ENCODE data around the gene CC2D2A.

DNA sequence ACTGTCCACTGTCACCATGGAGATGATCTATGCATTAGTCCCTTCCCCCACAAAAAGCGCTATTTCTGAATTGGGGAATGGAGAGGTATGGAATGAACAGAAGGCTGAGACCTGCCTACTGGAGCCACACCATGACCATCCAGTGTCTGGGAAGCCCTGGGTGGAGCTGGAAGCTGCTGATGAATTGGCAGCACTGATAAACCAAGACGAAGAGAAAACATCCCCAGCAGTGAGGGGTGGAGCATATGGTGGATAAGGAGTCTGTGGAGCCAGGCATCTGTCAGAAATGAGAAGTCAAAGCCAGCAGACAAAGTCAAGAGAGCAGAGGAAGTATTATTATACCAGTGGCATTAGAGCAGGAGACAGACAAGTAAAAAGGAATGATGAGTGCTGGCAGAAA is 13.2 kb downstream of the CC2D2A start:
- TF ChIP-seq, protein P1, sequence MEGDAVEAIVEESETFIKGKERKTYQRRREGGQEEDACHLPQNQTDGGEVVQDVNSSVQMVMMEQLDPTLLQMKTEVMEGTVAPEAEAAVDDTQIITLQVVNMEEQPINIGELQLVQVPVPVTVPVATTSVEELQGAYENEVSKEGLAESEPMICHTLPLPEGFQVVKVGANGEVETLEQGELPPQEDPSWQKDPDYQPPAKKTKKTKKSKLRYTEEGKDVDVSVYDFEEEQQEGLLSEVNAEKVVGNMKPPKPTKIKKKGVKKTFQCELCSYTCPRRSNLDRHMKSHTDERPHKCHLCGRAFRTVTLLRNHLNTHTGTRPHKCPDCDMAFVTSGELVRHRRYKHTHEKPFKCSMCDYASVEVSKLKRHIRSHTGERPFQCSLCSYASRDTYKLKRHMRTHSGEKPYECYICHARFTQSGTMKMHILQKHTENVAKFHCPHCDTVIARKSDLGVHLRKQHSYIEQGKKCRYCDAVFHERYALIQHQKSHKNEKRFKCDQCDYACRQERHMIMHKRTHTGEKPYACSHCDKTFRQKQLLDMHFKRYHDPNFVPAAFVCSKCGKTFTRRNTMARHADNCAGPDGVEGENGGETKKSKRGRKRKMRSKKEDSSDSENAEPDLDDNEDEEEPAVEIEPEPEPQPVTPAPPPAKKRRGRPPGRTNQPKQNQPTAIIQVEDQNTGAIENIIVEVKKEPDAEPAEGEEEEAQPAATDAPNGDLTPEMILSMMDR (IDR thresholded peaks at IDR 0.05), result no peak
- TF ChIP-seq EP300 (IDR thresholded peaks at IDR 0.05; ENCODE audit: low read depth) (no peak), POLR2AphosphoS5 (IDR thresholded peaks at IDR 0.05) (no peak)

All from transverse colon (tissue), 4 donors.